Activated CD4-positive, alpha-beta memory T cell treated with anti-CD3 and anti-CD28 coated beads, Interleukin-2, amount 10 ng/mL, durations not matched to agents 7 days and 5 days (primary cell): Measurements from ENCODE around the gene ALOX5. TPM values are rescaled to one million over a fixed set of nuclear protein-coding genes. Genes with fewer than 3 reads are reported as not detected.

Source experiments
- CTCF ChIA-PET: fragments of 350-600 bp; sonication (Branson Sonifier 250); formaldehyde crosslinking; loops from one replicate; lab custom pipeline; 2021; ENCODE audit warnings: antibody characterized with exemption, inconsistent platforms; lab: Charles Lee
- POLR2A ChIA-PET: fragments of 350-600 bp; sonication (Branson Sonifier 250); formaldehyde crosslinking; loops from one replicate; lab custom pipeline; 2021; ENCODE audit warnings: antibody characterized with exemption; lab: Charles Lee
- DNase-seq: peaks from one replicate; pipeline ENCODE4 v3.0.0-alpha.2; 2020
- H3K27ac Mint-ChIP-seq: one replicate; pipeline ENCODE4 v1.8.0; 2021; ENCODE audit warnings: mild to moderate bottlenecking, mixed read lengths
- H3K27me3 Mint-ChIP-seq: one replicate; pipeline ENCODE4 v1.8.0; 2021; ENCODE audit warnings: mixed read lengths
- H3K36me3 Mint-ChIP-seq: one replicate; pipeline ENCODE4 v1.8.0; 2021; ENCODE audit warnings: low read depth, mixed read lengths
- H3K4me1 Mint-ChIP-seq: one replicate; pipeline ENCODE4 v1.8.0; 2021; ENCODE audit warnings: mixed read lengths
- H3K4me3 Mint-ChIP-seq: one replicate; pipeline ENCODE4 v1.8.0; 2021; ENCODE audit warnings: mild to moderate bottlenecking, mixed read lengths
- H3K9me3 Mint-ChIP-seq: one replicate; pipeline ENCODE4 v1.8.0; 2021; ENCODE audit warnings: mixed read lengths
- total RNA-seq, 2 experiments: library from RNA; stranded (reverse); gene quantifications; one replicate each; pipeline ENCODE4 v1.2.3, GENCODE V29; 2021

ALOX5 gene
- total RNA-seq, 2 experiments from 2014 or later, result 6.8 to 7.5 TPM

- no peak overlapping the region for H3K4me3 Mint-ChIP-seq
- peaks cover 7% of the 10 kb centered on the region for H3K36me3 Mint-ChIP-seq
- peak overlapping the region; percentile 62 for H3K27ac Mint-ChIP-seq
- DNase-seq, result no peak
- peaks cover 3% of the 10 kb centered on the region for H3K27me3 Mint-ChIP-seq
- no peaks in the 10 kb centered on the region for H3K9me3 Mint-ChIP-seq
- POLR2A ChIA-PET, result interaction anchor here (1.3 kb wide), 1 partner anchor 42 kb away, joined by 3 read pairs; no protein-coding TSS in a partner anchor
- CTCF ChIA-PET, result interaction anchor here (0.8 to 1.0 kb wide), 2 partner anchors 39 to 176 kb away, joined by 3 read pairs; no protein-coding TSS in a partner anchor
- peaks cover 58% of the 10 kb centered on the region for H3K4me1 Mint-ChIP-seq
Measured at GRCh38 chr10:45425621-45426563, 51.9 kb downstream of the ALOX5 start.

DNA sequence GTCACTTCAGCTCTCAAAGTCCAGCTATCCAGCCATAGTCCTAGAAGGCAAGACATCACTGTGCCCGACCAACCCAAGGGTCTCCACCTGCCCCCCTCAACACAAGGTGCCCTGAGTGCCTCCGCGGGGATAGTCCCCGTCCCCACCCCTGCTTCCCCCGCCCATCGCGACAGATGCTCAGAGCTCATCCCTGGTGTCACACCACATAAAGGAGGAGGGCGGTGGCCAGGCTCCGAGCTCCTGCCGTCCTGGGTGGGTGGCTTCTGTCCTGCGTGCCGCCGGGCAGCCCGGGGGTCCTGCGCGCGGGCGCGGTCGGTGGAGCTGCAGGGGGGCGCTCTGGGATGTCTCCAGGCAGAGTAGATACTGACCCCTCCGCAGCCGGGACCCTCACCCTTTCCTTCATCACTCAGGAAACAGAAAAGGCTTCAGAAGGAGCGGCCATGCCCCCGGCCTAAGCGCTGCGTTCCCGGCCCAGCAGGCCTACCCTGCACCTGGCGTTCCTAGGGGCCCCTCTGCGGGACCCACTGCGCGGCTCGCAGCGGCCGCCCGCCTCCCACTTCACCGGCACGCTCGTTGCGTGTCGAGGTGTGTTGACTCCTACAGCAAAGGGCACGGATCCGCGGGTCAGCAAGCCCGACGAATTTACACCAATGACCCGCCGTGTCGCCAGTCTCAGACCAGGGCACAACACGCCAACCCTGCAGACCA, 53.4 kb downstream of the ALOX5 start:
- no peak for DNase-seq
- ChIA-PET POLR2A (interaction anchor here (4.4 kb wide), 1 partner anchor 8 kb away, joined by 37 read pairs; no protein-coding TSS in a partner anchor), CTCF (no interaction called here)
- peaks cover 3% of the 10 kb centered on the region for H3K27me3 Mint-ChIP-seq
- H3K36me3 Mint-ChIP-seq, result peaks cover 7% of the 10 kb centered on the region
- H3K27ac Mint-ChIP-seq, result no peak overlapping the region
- peaks cover 45% of the 10 kb centered on the region for H3K4me1 Mint-ChIP-seq
- no peaks in the 10 kb centered on the region for H3K9me3 Mint-ChIP-seq
- H3K4me3 Mint-ChIP-seq, result no peak overlapping the region

DNA sequence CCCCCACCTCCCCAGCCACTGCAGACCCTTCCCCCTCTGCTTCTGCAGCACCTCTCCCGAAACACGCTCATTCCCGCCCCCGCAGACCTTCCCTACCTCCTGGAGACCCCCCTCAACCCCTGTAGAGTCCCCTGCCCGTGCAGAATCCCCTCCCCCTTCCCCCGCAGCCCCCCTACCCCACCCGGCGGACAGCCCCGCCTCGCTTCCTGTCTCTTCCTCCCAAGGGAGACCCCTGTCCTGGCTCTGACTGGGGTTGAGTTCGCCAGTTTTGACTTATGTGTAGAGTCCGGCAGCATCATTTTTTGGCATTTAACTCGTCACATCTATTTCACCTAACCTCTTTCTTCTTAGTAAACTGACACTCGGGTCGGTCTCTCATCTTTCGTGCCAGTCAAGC, 54.0 kb downstream of the ALOX5 start:
- H3K27ac Mint-ChIP-seq, result no peak overlapping the region
- DNase-seq, result no peak
- H3K27me3 Mint-ChIP-seq, result peaks cover 3% of the 10 kb centered on the region
- no peaks in the 10 kb centered on the region for H3K9me3 Mint-ChIP-seq
- CTCF ChIA-PET, result no interaction called here
- peaks cover 10% of the 10 kb centered on the region for H3K36me3 Mint-ChIP-seq
- POLR2A ChIA-PET, result interaction anchor here (4.4 kb wide), 1 partner anchor 8 kb away, joined by 37 read pairs; no protein-coding TSS in a partner anchor
- H3K4me3 Mint-ChIP-seq, result no peak overlapping the region
- H3K4me1 Mint-ChIP-seq, result peaks cover 45% of the 10 kb centered on the region

DNA sequence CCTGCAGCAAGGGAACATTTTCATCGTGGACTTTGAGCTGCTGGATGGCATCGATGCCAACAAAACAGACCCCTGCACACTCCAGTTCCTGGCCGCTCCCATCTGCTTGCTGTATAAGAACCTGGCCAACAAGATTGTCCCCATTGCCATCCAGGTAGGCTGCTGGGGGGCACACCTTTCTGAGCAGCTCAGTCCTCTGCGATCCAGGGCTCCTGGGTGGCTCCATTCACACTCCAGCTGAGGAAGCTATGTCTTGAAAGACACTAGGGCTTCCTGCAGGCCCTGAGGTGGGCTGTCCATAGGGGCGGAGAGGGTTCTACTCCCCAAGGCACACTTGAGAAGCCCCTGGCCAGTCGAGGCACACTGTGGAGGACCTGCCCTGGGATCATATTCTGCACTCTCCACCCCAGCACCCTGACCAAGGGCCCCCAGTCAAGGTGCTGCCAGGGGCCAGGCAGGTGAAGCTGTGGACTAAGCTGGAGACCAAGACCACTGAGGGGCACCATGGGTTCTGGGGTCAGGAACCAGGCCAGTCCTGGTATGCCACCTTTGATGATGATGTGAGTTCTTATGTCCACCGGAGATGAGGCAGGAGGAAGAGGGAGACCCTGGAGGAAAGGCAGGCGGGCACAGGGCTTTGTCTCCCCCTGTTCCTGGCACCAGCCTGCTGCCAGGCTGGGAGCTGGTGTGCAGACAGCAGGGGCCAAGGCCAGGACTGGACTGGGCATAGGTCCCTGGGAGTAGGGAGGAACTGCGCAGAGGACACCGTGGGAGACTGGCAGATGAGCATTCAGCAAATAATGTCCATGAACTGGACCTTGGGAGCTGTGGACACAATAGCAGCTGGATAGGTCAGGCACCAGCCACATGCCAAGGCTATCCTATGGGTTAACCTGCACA, 54.8 kb downstream of the ALOX5 start:
- peaks cover 45% of the 10 kb centered on the region for H3K4me1 Mint-ChIP-seq
- H3K27ac Mint-ChIP-seq, result no peak overlapping the region
- H3K4me3 Mint-ChIP-seq, result no peak overlapping the region
- peaks cover 3% of the 10 kb centered on the region for H3K27me3 Mint-ChIP-seq
- H3K9me3 Mint-ChIP-seq, result no peaks in the 10 kb centered on the region
- peaks cover 10% of the 10 kb centered on the region for H3K36me3 Mint-ChIP-seq
- POLR2A ChIA-PET, result interaction anchor here (4.4 kb wide), 1 partner anchor 9 kb away, joined by 37 read pairs; no protein-coding TSS in a partner anchor
- DNase-seq, result no peak
- CTCF ChIA-PET, result no interaction called here

- peaks cover 5% of the 10 kb centered on the region for H3K36me3 Mint-ChIP-seq
- DNase-seq, result no peak
- H3K4me1 Mint-ChIP-seq, result peaks cover 40% of the 10 kb centered on the region
- H3K27me3 Mint-ChIP-seq, result peaks cover 3% of the 10 kb centered on the region
- H3K4me3 Mint-ChIP-seq, result no peak overlapping the region
- H3K27ac Mint-ChIP-seq, result no peak overlapping the region
- POLR2A ChIA-PET, result interaction anchor here (4.4 kb wide), 1 partner anchor 10 kb away, joined by 37 read pairs; no protein-coding TSS in a partner anchor
- no peaks in the 10 kb centered on the region for H3K9me3 Mint-ChIP-seq
- CTCF ChIA-PET, result no interaction called here
Measured at GRCh38 chr10:45429790-45430189, 55.8 kb downstream of the ALOX5 start.

GRCh38 chr10:45432113-45432512, 58.1 kb downstream of the ALOX5 start:
- no peak overlapping the region for H3K27ac Mint-ChIP-seq
- peaks cover 3% of the 10 kb centered on the region for H3K9me3 Mint-ChIP-seq
- POLR2A ChIA-PET, result interaction anchor here (1.0 to 1.4 kb wide), 2 partner anchors 11 to 13 kb away, joined by 3 to 7 read pairs; no protein-coding TSS in a partner anchor
- CTCF ChIA-PET, result no interaction called here
- H3K27me3 Mint-ChIP-seq, result peaks cover 8% of the 10 kb centered on the region
- H3K4me3 Mint-ChIP-seq, result no peak overlapping the region
- peaks cover 7% of the 10 kb centered on the region for H3K36me3 Mint-ChIP-seq
- peaks cover 21% of the 10 kb centered on the region for H3K4me1 Mint-ChIP-seq
- no peak for DNase-seq

- DNase-seq, result no peak
- peaks cover 7% of the 10 kb centered on the region for H3K36me3 Mint-ChIP-seq
- H3K27ac Mint-ChIP-seq, result no peak overlapping the region
- peaks cover 21% of the 10 kb centered on the region for H3K4me1 Mint-ChIP-seq
- peaks cover 3% of the 10 kb centered on the region for H3K9me3 Mint-ChIP-seq
- peaks cover 8% of the 10 kb centered on the region for H3K27me3 Mint-ChIP-seq
- CTCF ChIA-PET, result no interaction called here
- no peak overlapping the region for H3K4me3 Mint-ChIP-seq
- POLR2A ChIA-PET, result interaction anchor here (1.0 to 1.4 kb wide), 2 partner anchors 12 to 13 kb away, joined by 3 to 7 read pairs; no protein-coding TSS in a partner anchor
Measured at GRCh38 chr10:45432700-45433472, 58.9 kb downstream of the ALOX5 start.

DNA sequence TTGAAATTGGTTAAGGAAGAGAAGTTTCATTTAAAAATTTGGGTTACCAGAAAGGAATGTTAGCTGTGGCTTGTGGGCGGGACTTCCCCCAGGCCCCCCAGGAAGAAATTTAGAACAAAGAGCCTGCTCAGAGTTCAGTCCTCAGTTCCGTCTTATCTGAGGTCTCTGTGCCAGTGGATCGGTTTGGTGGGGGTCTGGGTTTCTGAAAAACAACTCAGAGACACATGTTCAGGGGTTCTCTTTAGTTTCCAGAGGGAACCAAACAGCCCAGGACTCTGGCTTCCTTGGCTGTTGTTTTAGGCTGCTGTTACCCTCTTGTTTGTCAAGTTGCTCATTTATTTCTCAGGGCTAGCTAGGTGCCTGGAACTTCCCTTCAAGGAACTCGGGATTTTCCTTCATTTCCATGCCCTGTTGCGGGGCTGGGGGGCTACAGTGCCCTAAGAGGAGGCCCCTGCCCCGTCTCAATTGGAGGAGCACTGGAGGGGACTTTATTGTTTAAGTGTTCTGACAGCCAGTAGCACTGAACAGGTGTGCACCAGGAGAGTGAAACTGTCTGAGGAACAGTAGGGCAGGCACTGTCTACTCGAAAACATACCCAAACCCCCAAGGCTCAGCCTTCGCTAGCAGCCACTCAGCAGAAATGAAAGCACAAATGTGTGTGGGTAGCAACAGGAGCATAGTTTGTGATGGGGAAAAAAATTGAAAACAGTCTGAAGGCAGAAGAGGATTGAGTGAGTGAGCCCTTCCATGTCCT, 59.9 kb downstream of the ALOX5 start:
- Mint-ChIP-seq H3K27ac (no peak overlapping the region), H3K9me3 (peaks cover 3% of the 10 kb centered on the region), H3K4me1 (peaks cover 27% of the 10 kb centered on the region), H3K27me3 (peaks cover 11% of the 10 kb centered on the region), H3K4me3 (no peak overlapping the region), H3K36me3 (peaks cover 7% of the 10 kb centered on the region)
- ChIA-PET POLR2A (interaction anchor here (1.4 kb wide), 1 partner anchor 13 kb away, joined by 7 read pairs; no protein-coding TSS in a partner anchor), CTCF (no interaction called here)
- no peak for DNase-seq

DNA sequence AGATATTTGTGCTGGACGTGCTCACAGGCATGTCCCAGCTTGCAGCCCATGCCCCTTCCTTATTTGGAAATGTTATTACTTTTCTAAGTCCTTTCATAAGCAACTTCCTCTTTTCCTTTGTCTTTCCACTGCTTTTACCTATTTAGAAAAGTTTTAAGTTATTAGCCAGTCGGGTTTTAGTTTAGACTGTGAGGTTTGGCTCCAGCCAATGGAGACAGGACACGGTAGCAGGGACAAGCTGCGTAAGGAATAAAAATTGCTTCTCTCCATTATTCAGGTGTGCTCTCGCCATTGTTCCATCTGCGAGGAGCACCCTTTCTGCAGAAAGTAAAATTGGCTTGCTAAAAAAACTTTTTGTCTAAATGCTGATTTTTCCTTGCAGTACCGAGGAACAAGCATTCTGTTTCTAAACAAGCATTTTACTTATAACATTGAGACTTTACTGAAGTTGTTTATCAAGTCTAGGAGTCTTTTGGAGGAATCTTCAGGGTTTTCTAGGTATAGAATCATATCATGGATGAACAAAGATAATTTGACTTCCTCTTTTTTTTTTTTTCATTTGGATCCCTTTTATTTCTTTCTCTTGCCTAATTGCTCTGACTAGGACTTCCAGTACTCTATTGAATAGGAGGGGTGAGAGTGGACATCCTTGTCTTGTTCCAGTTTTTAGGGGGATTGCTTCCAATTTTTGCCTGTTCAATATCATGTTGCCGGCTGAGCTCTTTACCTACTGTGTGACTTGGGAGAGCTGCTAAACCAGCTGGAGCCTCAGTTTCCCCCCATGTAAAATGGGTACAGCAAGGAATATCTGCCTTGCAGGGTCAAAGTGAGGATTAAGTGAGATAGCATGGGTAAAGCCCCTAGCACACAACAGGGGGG, 63.8 kb downstream of the ALOX5 start:
- Mint-ChIP-seq H3K27ac (no peak overlapping the region), H3K27me3 (peaks cover 11% of the 10 kb centered on the region), H3K4me3 (no peak overlapping the region), H3K9me3 (peaks cover 3% of the 10 kb centered on the region), H3K4me1 (peaks cover 21% of the 10 kb centered on the region), H3K36me3 (peaks cover 5% of the 10 kb centered on the region)
- ChIA-PET CTCF (no interaction called here), POLR2A (no interaction called here)
- DNase-seq, result no peak

DNA sequence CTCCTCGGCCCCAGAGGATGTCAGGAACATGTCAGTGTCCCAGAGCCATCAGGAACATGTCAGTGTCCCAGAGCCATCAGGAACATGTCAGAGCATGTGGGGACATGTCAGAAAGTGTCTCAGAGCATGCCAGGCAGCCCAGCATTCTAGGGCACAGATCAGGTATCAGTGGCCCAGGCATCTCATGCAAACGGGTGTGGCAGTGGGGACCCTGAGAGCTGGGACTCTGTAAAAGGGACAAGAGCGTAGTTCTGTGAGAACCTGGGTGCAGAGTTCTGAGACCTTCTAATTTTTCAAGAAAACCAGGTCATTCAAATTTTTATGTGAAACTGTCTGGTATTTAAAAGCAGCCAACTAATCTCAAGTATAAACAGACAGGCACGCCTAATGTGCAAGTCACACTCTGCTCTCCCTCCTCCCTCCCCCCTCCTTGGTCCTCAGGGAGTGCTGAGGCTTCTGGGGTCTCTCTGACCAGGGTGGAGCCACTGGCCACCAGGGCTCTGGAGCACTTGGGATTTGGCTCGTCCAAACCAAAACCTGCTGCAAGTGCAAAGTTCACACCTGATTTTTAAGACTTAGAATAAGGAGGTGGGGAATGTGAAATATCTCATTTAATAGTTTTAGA, 64.6 kb downstream of the ALOX5 start:
- H3K4me1 Mint-ChIP-seq, result peaks cover 13% of the 10 kb centered on the region

More for the DNA sequence above, 64.6 kb downstream of the ALOX5 start:
- ChIA-PET POLR2A (interaction anchor here (1.1 kb wide), 1 partner anchor 19 kb away, joined by 3 read pairs; no protein-coding TSS in a partner anchor), CTCF (no interaction called here)
- H3K36me3 Mint-ChIP-seq, result peaks cover 5% of the 10 kb centered on the region
- no peak overlapping the region for H3K27ac Mint-ChIP-seq
- H3K4me3 Mint-ChIP-seq, result no peak overlapping the region
- H3K27me3 Mint-ChIP-seq, result peaks cover 11% of the 10 kb centered on the region
- DNase-seq, result no peak
- H3K9me3 Mint-ChIP-seq, result peaks cover 3% of the 10 kb centered on the region
